PC-3 (cell line): ENCODE measurements around the gene EPN2. TPM values are rescaled to one million over a fixed set of nuclear protein-coding genes. Genes with fewer than 3 reads are reported as not detected.

Experiments
- ATAC-seq: fragments of 200-7000 bp; cut with Tn5 transposase; 2 replicates; pipeline ENCODE4 v1.9.1; 2020; ENCODE audit warnings: mild to moderate bottlenecking, moderate library complexity
- BruUV-seq: library from RNA; stranded (reverse); fragments of 400-500 nt; replicated peaks from 2 replicates; lab custom pipeline; 2021; lab: Mats Ljungman, UMichigan
- CTCF ChIA-PET: fragments of 300-600 bp; sonication (Branson Sonifier 250); formaldehyde crosslinking; loops from one replicate; lab custom pipeline; 2022; ENCODE audit warnings: antibody characterized with exemption; lab: Charles Lee
- POLR2A ChIA-PET: fragments of 300-600 bp; sonication (Branson Sonifier 250); formaldehyde crosslinking; loops from one replicate; lab custom pipeline; 2022; ENCODE audit warnings: antibody characterized with exemption; ENCODE audit not compliant: unreplicated experiment; lab: Charles Lee
- DNase-seq: peaks from one replicate; pipeline ENCODE4 v3.0.0-alpha.2; 2015
- H2AFZ ChIP-seq: fragments of 300-600 bp; sonication (generic); 2 replicates; pipeline ENCODE4 v1.6.0; 2016; ENCODE audit warnings: antibody characterized with exemption, low read length
- H3F3A ChIP-seq: fragments of 300-600 bp; sonication (generic); one replicate; pipeline ENCODE4 v1.6.0; 2017; ENCODE audit warnings: antibody characterized with exemption, low read length, control low read depth, mild to moderate bottlenecking; ENCODE audit not compliant: unreplicated experiment
- H3K27ac ChIP-seq: fragments of 300-600 bp; sonication (generic); 2 replicates; pipeline ENCODE4 v1.5.1; 2016; ENCODE audit warnings: mild to moderate bottlenecking, low read length
- H3K27me3 ChIP-seq: fragments of 300-600 bp; sonication (generic); 2 replicates; pipeline ENCODE4 v1.6.1; 2016; ENCODE audit warnings: low read length, mixed read lengths
- H3K36me3 ChIP-seq: fragments of 300-600 bp; sonication (generic); 2 replicates; pipeline ENCODE4 v1.6.1; 2016; ENCODE audit warnings: low read depth, mixed run types, low read length, mixed read lengths
- H3K4me1 ChIP-seq: fragments of 300-600 bp; sonication (generic); 2 replicates; pipeline ENCODE4 v1.5.1; 2016; ENCODE audit warnings: low read length; ENCODE audit not compliant: insufficient read depth
- H3K4me2 ChIP-seq: fragments of 300-600 bp; sonication (generic); 2 replicates; pipeline ENCODE4 v1.6.0; 2016; ENCODE audit warnings: low read length
- H3K4me3 ChIP-seq: fragments of 300-600 bp; sonication (generic); 2 replicates; pipeline ENCODE4 v1.5.1; 2016; ENCODE audit warnings: mild to moderate bottlenecking, low read length, mixed read lengths
- H3K79me2 ChIP-seq: fragments of 300-600 bp; sonication (generic); 2 replicates; pipeline ENCODE4 v1.6.1; 2017; ENCODE audit warnings: low read length, mixed read lengths
- H3K9ac ChIP-seq: fragments of 300-600 bp; sonication (generic); 2 replicates; pipeline ENCODE4 v1.6.0; 2016; ENCODE audit warnings: mild to moderate bottlenecking, low read length
- H3K9me2 ChIP-seq: fragments of 300-600 bp; sonication (generic); replicated peaks from 2 replicates; pipeline ENCODE4 v1.6.1; 2016; ENCODE audit warnings: mixed run types, low read length, mixed read lengths
- H3K9me3 ChIP-seq: fragments of 300-600 bp; sonication (generic); 2 replicates; pipeline ENCODE4 v1.6.1; 2016; ENCODE audit warnings: low read length, mixed read lengths
- H4K20me1 ChIP-seq: fragments of 300-600 bp; sonication (generic); 2 replicates; pipeline ENCODE4 v1.6.1; 2016; ENCODE audit warnings: low read length, mixed read lengths
- EZH2 ChIP-seq: fragments of 300-600 bp; sonication (generic); IDR thresholded peaks from one replicate; pipeline ENCODE4 v1.6.1; 2017; ENCODE audit warnings: antibody characterized with exemption, mild to moderate bottlenecking, low read length; ENCODE audit not compliant: unreplicated experiment
- EZH2phosphoT487 ChIP-seq: fragments of 300-600 bp; sonication (generic); IDR thresholded peaks from 2 replicates; pipeline ENCODE4 v1.6.1; 2018; ENCODE audit warnings: mild to moderate bottlenecking, antibody characterized with exemption, low read length, borderline replicate concordance
- intact Hi-C: fragments of 100-400 bp; cut with micrococcal nuclease; formaldehyde crosslinking; loops from 2 replicates; pipeline ENCODE4 v1.9.0; 2023
- total RNA-seq: library from RNA; depleted of rRNA; stranded (reverse); fragments of >200 nt; gene quantifications from 2 replicates; pipeline ENCODE4 v1.2.3, GENCODE V29; 2014
- TF ChIP-seq, protein P1 (sequence below): fragments of 300-600 bp; sonication (generic); conservative IDR thresholded peaks from 2 replicates; pipeline ENCODE4 v1.5.1; 2017; ENCODE audit warnings: antibody characterized with exemption, low read depth, mild to moderate bottlenecking, low read length

The EPN2 gene
- total RNA-seq, 1 experiment from 2014 or later = 46.4 TPM

DNA sequence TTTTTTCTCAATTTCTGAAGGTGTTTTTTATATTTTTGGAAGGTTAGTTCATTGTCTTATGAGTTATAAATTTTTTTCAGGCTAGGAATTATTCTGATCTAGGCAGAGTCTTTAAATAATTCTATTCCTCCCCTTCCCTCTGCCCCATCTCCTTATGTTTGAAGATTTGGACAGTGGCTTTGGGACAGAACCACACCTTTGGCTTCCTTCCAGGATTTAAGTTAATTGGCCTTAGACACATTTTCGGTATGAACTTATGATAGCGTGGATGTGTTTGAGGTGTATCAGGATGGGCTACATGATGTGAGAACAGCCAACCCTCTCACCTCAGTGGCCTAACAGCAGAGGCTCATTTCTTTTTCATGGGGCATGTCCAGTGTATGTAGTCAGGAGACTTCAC lies 24.3 kb downstream of the EPN2 start:
- H4K20me1 ChIP-seq = peaks cover 37% of the 10 kb centered on the region; the same call in 1 of the 2 replicates
- no peaks in the 10 kb centered on the region for H3F3A ChIP-seq
- no TSS peak for BruUV-seq
- peaks cover 20% of the 10 kb centered on the region; the same call in 1 of the 2 replicates for H3K4me1 ChIP-seq
- ChIA-PET POLR2A (no interaction called here), CTCF (no interaction called here)
- H3K79me2 ChIP-seq = peaks cover 92% of the 10 kb centered on the region
- no peak overlapping the region for H2AFZ ChIP-seq
- H3K36me3 ChIP-seq = no peaks in the 10 kb centered on the region
- no peak overlapping the region for H3K4me2 ChIP-seq
- H3K9me3 ChIP-seq = no peaks in the 10 kb centered on the region
- H3K4me3 ChIP-seq = no peak overlapping the region
- no peak for ATAC-seq
- H3K27me3 ChIP-seq = no peaks in the 10 kb centered on the region
- DNase-seq = no peak
- intact Hi-C loops = no loop called here
- H3K9me2 ChIP-seq = no peaks in the 10 kb centered on the region
- TF ChIP-seq EZH2phosphoT487 = no peak
- TF ChIP-seq EZH2 = no peak
- TF ChIP-seq, protein P1, sequence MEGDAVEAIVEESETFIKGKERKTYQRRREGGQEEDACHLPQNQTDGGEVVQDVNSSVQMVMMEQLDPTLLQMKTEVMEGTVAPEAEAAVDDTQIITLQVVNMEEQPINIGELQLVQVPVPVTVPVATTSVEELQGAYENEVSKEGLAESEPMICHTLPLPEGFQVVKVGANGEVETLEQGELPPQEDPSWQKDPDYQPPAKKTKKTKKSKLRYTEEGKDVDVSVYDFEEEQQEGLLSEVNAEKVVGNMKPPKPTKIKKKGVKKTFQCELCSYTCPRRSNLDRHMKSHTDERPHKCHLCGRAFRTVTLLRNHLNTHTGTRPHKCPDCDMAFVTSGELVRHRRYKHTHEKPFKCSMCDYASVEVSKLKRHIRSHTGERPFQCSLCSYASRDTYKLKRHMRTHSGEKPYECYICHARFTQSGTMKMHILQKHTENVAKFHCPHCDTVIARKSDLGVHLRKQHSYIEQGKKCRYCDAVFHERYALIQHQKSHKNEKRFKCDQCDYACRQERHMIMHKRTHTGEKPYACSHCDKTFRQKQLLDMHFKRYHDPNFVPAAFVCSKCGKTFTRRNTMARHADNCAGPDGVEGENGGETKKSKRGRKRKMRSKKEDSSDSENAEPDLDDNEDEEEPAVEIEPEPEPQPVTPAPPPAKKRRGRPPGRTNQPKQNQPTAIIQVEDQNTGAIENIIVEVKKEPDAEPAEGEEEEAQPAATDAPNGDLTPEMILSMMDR = no peak
- no peak overlapping the region for H3K27ac ChIP-seq
- no peak overlapping the region for H3K9ac ChIP-seq

DNA sequence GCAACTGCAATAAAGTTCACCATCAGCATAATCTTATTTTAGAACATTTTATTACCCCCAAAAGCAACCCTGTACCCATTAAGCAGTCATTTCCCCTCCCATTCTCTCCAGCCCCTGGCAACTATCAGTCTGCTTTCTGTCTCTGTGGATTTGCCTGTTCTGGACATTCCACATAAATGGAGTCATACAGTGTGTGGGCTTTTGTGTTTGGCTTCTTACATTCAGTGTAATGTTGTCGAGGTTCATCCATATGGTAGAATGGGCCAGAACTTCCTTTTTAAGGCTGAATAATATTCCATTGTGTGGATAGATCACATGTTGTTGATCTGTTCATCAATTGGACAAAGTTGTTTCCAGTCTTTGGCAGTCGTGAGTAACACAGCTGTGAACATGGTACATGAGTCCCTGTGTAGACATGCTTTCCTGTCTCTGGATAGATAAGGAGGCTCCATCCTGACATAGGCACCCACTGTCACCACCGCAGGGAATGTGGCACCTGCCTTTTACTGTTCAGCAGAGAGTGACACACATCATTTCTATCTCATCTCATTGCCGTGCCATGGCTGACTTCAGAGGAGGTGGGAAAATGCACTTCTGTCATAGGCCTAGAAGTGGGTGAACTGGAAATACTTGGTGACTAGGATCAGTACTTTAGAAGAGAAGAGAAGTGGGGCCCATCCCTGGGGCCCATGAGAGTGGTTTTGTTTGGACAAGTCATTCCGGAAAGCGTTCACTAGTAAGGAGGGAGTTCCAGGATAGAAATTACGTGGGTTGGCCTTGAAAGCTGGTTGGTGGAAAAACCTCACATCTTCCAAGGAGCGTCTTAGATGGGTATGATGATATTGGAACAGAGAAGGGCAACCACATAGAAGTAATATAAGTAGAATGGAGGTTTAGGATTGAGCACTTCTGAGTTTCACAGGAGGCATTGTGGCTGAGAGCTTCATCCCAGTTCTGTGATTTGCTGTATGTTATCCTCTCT lies 25.8 kb downstream of the EPN2 start:
- no peak overlapping the region for H3K4me3 ChIP-seq
- no TSS peak for BruUV-seq
- intact Hi-C loops = no loop called here
- H3K79me2 ChIP-seq = peaks cover 80% of the 10 kb centered on the region
- H3K9me2 ChIP-seq = no peaks in the 10 kb centered on the region
- no peak overlapping the region for H2AFZ ChIP-seq
- CTCF ChIA-PET = no interaction called here
- H3K27me3 ChIP-seq = no peaks in the 10 kb centered on the region
- no peak overlapping the region for H3K27ac ChIP-seq
- H3K4me1 ChIP-seq = peaks cover 20% of the 10 kb centered on the region; the same call in 1 of the 2 replicates
- no peak overlapping the region for H3K9ac ChIP-seq
- H3K9me3 ChIP-seq = no peaks in the 10 kb centered on the region
- POLR2A ChIA-PET = no interaction called here
- H3K4me2 ChIP-seq = no peak overlapping the region
- ATAC-seq = no peak
- H3F3A ChIP-seq = no peaks in the 10 kb centered on the region
- no peak for TF ChIP-seq EZH2
- no peak for TF ChIP-seq EZH2phosphoT487
- TF ChIP-seq, protein P1 = no peak
- no peak for DNase-seq
- H4K20me1 ChIP-seq = peaks cover 29% of the 10 kb centered on the region; the same call in 1 of the 2 replicates
- no peaks in the 10 kb centered on the region for H3K36me3 ChIP-seq
